ENCODE results near the gene CRIP3. TPM values are rescaled to one million over a fixed set of nuclear protein-coding genes. Genes with fewer than 3 reads are reported as not detected.

The CRIP3 gene
- total and polyA plus RNA-seq, 2 experiments from 2014 or later: not detected

DNA sequence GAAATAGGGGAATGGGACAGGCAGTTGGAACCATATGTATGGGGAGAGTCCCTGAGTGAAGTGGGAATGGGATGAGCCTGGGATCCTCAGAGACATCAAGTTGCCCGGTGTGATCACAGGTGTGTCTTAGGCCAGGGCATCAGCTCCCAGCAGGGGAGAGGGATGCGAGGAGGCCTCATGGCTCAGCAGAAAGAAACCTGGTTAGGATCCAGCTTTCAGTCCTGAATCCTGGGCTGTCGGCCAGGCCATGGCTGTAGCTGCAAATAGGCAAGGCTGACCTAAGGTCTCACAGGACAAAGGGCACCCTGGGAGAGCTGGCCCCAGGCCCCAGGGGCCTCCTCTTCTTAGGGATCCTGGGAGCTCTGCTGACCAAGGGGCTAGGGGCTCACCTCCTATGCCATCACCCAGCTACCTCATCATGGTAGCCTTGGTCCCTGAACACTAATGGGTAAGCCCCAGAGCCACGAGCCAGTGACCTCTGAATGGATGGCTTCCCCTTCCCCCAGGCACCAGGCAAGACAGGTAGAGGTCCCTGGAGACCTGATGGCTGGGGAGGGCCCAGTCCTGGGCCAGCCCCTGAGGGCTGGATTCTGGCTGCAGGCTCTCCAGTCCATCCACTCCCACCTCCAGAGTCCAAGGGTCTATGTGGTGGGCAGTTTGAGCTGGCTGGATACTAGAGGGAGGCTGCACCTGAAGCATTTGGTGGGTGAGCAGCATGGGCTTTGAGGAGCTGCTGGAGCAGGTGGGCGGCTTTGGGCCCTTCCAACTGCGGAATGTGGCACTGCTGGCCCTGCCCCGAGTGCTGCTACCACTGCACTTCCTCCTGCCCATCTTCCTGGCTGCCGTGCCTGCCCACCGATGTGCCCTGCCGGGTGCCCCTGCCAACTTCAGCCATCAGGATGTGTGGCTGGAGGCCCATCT, 10.7 kb downstream of the CRIP3 start, which contains the start of gene SLC22A7:
TSS of gene SLC22A7 (plus strand) at position 617 of the 921 bp plus-strand sequence. CDS start at position 716, 99 bp downstream.
- no peak within 1 kb of the TSS for H3K4me3 ChIP-seq
- no peaks in the 10 kb centered on the region for H3K9me2 ChIP-seq (ENCODE audit: insufficient read depth)
- no peak for TF ChIP-seq EZH2phosphoT487 (IDR thresholded peaks at IDR 0.05; ENCODE audit: insufficient read depth, low read depth)
- TF ChIP-seq EZH2 (IDR thresholded peaks at IDR 0.05; ENCODE audit: insufficient read depth, poor library complexity, severe bottlenecking): no peak
- DNase-seq: peak; percentile 24
- H3K27ac ChIP-seq: no peak within 1 kb of the TSS
- H3K9ac ChIP-seq: no peak within 1 kb of the TSS
- peaks cover 17% of the 10 kb centered on the region; the same call in 1 of the 2 replicates for H3K27me3 ChIP-seq (replicated peaks; ENCODE audit: insufficient read depth)
- H3K9me3 ChIP-seq (ENCODE audit: low read depth): no peaks in the 10 kb centered on the region
- H3K4me2 ChIP-seq (ENCODE audit: unreplicated experiment): no peak within 1 kb of the TSS
- no peaks in the 10 kb centered on the region for H3K4me1 ChIP-seq (ENCODE audit: insufficient read depth)
- no peaks in the 10 kb centered on the region for H3K36me3 ChIP-seq (ENCODE audit: low read depth)
- 56 to 70% methylated on average over 9 to 10 of the region's 10 CpGs for WGBS, 2 experiments (ENCODE audit: low coverage in 1 of 2, low lambda C conversion rate in 2 of 2, missing lambda C conversion rate in 2 of 2)
- in situ Hi-C loops (cut with MboI): no loop called here
- no peaks in the 10 kb centered on the region for H3K79me2 ChIP-seq (ENCODE audit: insufficient read depth)
- H2AFZ ChIP-seq: no peak within 1 kb of the TSS
- no peaks in the 10 kb centered on the region for H4K20me1 ChIP-seq (ENCODE audit: insufficient read depth)
- no peaks in the 10 kb centered on the region for H3F3A ChIP-seq (ENCODE audit: insufficient read depth)

DNA sequence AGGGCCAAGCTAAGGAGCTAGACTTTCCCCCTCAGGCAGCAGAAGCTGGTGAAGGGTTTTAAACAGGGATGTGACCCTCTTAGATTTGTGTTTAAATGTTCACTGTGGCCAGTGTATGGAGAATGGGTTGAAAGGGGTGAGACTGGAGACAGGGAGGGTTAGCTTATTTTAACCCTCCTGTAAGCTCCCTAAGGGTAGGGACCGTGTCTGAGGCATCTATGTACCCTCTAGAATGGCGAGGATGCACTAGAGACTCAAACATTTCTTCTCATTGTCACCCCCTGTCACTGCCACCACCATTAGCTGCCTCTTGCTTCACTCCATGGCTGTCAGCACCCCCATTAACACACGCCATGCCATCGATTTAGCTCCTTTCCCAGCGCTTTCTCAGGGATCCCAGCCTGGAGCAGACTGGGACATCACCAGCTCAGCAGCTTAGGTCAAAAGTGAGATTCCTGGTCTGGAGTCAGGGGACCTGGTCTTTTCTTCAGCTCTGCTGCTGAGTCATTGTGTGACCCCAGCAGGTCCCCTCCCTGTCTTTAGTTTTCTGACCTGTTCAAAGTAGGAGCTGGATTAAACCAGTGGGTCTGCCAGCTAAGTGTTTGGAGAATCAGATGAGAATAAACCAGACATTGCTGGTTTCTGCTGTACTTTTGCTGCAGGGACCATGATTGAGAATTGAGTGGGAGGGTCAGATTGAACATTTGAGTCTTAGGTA, 11.7 kb downstream of the CRIP3 start:
- H3K27me3 ChIP-seq (replicated peaks; ENCODE audit: insufficient read depth): peaks cover 17% of the 10 kb centered on the region; the same call in 1 of the 2 replicates

DNA sequence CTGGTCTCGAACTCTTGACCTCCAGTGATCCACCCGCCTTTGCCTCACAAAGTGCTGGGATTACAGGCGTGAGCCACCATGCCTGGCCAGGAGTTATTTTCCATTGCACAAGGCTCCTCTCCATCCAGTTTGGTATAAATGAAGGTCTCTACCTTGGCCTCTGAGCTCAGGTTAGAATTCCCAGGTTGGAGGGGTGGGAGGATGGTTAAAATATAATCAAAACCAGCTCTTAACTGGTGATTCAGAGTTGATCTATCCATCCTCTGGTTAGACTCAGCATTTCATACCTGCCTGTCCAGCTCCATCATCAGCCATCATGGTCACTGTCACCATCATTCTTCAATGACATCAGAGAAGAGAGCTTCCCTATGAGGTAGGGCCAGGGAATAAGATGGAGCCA, 13.2 kb downstream of the CRIP3 start:
- Histone ChIP-seq H3K27ac (no peak overlapping the region), H2AFZ (no peak overlapping the region), H3K9me2 (ENCODE audit: insufficient read depth) (no peaks in the 10 kb centered on the region), H3K9me3 (ENCODE audit: low read depth) (no peaks in the 10 kb centered on the region), H3F3A (ENCODE audit: insufficient read depth) (no peaks in the 10 kb centered on the region), H3K27me3 (replicated peaks; ENCODE audit: insufficient read depth) (peaks cover 14% of the 10 kb centered on the region; the same call in 1 of the 2 replicates), H3K4me2 (ENCODE audit: unreplicated experiment) (no peak overlapping the region), H3K4me3 (no peak overlapping the region), H3K36me3 (ENCODE audit: low read depth) (no peaks in the 10 kb centered on the region), H3K79me2 (ENCODE audit: insufficient read depth) (no peaks in the 10 kb centered on the region), H3K9ac (no peak overlapping the region), H3K4me1 (ENCODE audit: insufficient read depth) (no peaks in the 10 kb centered on the region), H4K20me1 (ENCODE audit: insufficient read depth) (no peaks in the 10 kb centered on the region)
- in situ Hi-C loops (cut with MboI): no loop called here
- TF ChIP-seq EZH2 (IDR thresholded peaks at IDR 0.05; ENCODE audit: insufficient read depth, poor library complexity, severe bottlenecking) (no peak), EZH2phosphoT487 (IDR thresholded peaks at IDR 0.05; ENCODE audit: insufficient read depth, low read depth) (no peak)
- WGBS, 2 experiments (ENCODE audit: low coverage in 1 of 2, low lambda C conversion rate in 2 of 2, missing lambda C conversion rate in 2 of 2): 49 to 53% methylated on average over 3 of the region's 3 CpGs
- DNase-seq: no peak

More for the DNA sequence above, 11.7 kb downstream of the CRIP3 start:
- H3K4me3 ChIP-seq: no peak overlapping the region
- no peaks in the 10 kb centered on the region for H3K36me3 ChIP-seq (ENCODE audit: low read depth)
- in situ Hi-C loops (cut with MboI): no loop called here
- no peak overlapping the region for H3K27ac ChIP-seq
- H3K9me2 ChIP-seq (ENCODE audit: insufficient read depth): no peaks in the 10 kb centered on the region
- no peaks in the 10 kb centered on the region for H3F3A ChIP-seq (ENCODE audit: insufficient read depth)
- H3K79me2 ChIP-seq (ENCODE audit: insufficient read depth): no peaks in the 10 kb centered on the region
- H3K4me2 ChIP-seq (ENCODE audit: unreplicated experiment): no peak overlapping the region
- H3K9ac ChIP-seq: no peak overlapping the region
- no peaks in the 10 kb centered on the region for H4K20me1 ChIP-seq (ENCODE audit: insufficient read depth)
- no peaks in the 10 kb centered on the region for H3K4me1 ChIP-seq (ENCODE audit: insufficient read depth)
- no peaks in the 10 kb centered on the region for H3K9me3 ChIP-seq (ENCODE audit: low read depth)
- no peak for DNase-seq
- WGBS, 2 experiments (ENCODE audit: low coverage in 1 of 2, low lambda C conversion rate in 2 of 2, missing lambda C conversion rate in 2 of 2): 31 to 51% methylated on average over 5 of the region's 5 CpGs
- TF ChIP-seq EZH2phosphoT487 (IDR thresholded peaks at IDR 0.05; ENCODE audit: insufficient read depth, low read depth): no peak
- TF ChIP-seq EZH2 (IDR thresholded peaks at IDR 0.05; ENCODE audit: insufficient read depth, poor library complexity, severe bottlenecking): no peak
- H2AFZ ChIP-seq: no peak overlapping the region

DNA sequence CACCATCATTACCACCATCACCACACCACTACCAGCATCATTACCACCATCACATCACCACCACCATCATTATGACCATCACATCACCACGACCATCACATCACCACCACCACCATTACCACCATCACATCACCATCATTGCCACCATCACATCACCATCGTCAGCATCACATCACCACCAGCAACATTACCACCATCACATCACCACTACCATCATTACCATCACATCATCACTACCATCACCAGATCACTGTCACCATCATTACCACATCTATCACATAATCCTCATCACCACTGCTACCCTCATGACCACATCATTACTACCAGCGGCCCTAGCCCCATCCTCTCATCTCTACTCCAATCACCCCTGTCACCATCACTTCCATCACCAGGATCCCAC, 14.1 kb downstream of the CRIP3 start:
- Histone ChIP-seq H3K27ac (no peak overlapping the region), H3K79me2 (ENCODE audit: insufficient read depth) (no peaks in the 10 kb centered on the region), H2AFZ (no peak overlapping the region), H3K4me2 (ENCODE audit: unreplicated experiment) (no peak overlapping the region), H3K4me1 (ENCODE audit: insufficient read depth) (no peaks in the 10 kb centered on the region), H3K9ac (no peak overlapping the region), H3K9me2 (ENCODE audit: insufficient read depth) (no peaks in the 10 kb centered on the region), H4K20me1 (ENCODE audit: insufficient read depth) (no peaks in the 10 kb centered on the region), H3K9me3 (ENCODE audit: low read depth) (no peaks in the 10 kb centered on the region), H3K4me3 (no peak overlapping the region), H3K36me3 (ENCODE audit: low read depth) (no peaks in the 10 kb centered on the region), H3F3A (ENCODE audit: insufficient read depth) (no peaks in the 10 kb centered on the region), H3K27me3 (replicated peaks; ENCODE audit: insufficient read depth) (peaks cover 14% of the 10 kb centered on the region; the same call in 1 of the 2 replicates)
- no peak for TF ChIP-seq EZH2 (IDR thresholded peaks at IDR 0.05; ENCODE audit: insufficient read depth, poor library complexity, severe bottlenecking)
- no peak for TF ChIP-seq EZH2phosphoT487 (IDR thresholded peaks at IDR 0.05; ENCODE audit: insufficient read depth, low read depth)
- DNase-seq: no peak
- WGBS, 2 experiments (ENCODE audit: low coverage in 1 of 2, low lambda C conversion rate in 2 of 2, missing lambda C conversion rate in 2 of 2): 37 to 46% methylated on average over 3 of the region's 3 CpGs
- in situ Hi-C loops (cut with MboI): no loop called here
